Gastroesophageal sphincter (tissue), 4 donors: ENCODE measurements around the gene GATA6. TPM values are rescaled to one million over a fixed set of nuclear protein-coding genes. Genes with fewer than 3 reads are reported as not detected.

Experiments
- ATAC-seq: fragments of 150-250 bp; one replicate; pipeline ENCODE4 v1.9.1; 2016; ENCODE audit warnings: mild to moderate bottlenecking, moderate library complexity
- H3K27ac ChIP-seq, 4 donors: fragments of 200-600 bp; sonication (generic) in 3 of 4; 1 replicate in 3 of 4; 2 replicates in 1 of 4; pipeline ENCODE4 v1.5.1; 2016 to 2019
- H3K27me3 ChIP-seq: fragments of 200-600 bp; sonication (generic); one replicate; pipeline ENCODE4 v1.5.1; 2019
- H3K36me3 ChIP-seq, 2 donors: fragments of 200-600 bp; sonication (generic); one replicate each; pipeline ENCODE4 v1.5.1; 2019; ENCODE audit warnings: control low read depth in 1 of 2
- H3K4me1 ChIP-seq, 3 donors: fragments of 200-600 bp; sonication (generic); 1 replicate in 2 of 3; 2 replicates in 1 of 3; pipeline ENCODE4 v1.5.1; 2016 to 2019; ENCODE audit warnings: control low read depth in 2 of 3
- H3K4me3 ChIP-seq, 2 donors: fragments of 200-600 bp; sonication (generic); one replicate each; pipeline ENCODE4 v1.5.1; 2019; ENCODE audit warnings: mild to moderate bottlenecking in 1 of 2, moderate library complexity in 1 of 2
- H3K9me3 ChIP-seq, 3 donors: fragments of 200-600 bp; sonication (generic); one replicate each; pipeline ENCODE4 v1.5.1; 2017 to 2019; ENCODE audit warnings: control low read depth in 2 of 3
- EP300 ChIP-seq: sonication (generic); formaldehyde crosslinking; IDR thresholded peaks from one replicate; pipeline ENCODE4 v1.6.1; 2017; ENCODE audit warnings: antibody characterized with exemption, mild to moderate bottlenecking
- POLR2A ChIP-seq, 2 donors: fragments of 450-650 bp; IDR thresholded peaks; one replicate each; pipeline ENCODE4 v1.6.1; 2017; ENCODE audit warnings: antibody characterized with exemption in 2 of 2, mild to moderate bottlenecking in 2 of 2, moderate library complexity in 1 of 2
- POLR2AphosphoS5 ChIP-seq: sonication (generic); formaldehyde crosslinking; IDR thresholded peaks from one replicate; pipeline ENCODE4 v1.6.1; 2017; ENCODE audit warnings: antibody characterized with exemption
- WGBS, 2 donors: methylation state at CpG; one replicate each; pipeline ENCODE4 v1.1.5; 2018; ENCODE audit warnings: low coverage in 1 of 2; 5-methylcytosine and 5-hydroxymethylcytosine counted together
- total RNA-seq, 4 donors: library from RNA; depleted of rRNA; stranded (reverse); fragments of >200 nt; gene quantifications; one replicate each; pipeline ENCODE4 v1.1.0, GENCODE V29; 2016
- TF ChIP-seq, protein P1 (sequence below), 4 experiments: fragments of 200-600 bp in 2 of 4; fragments of 450-650 bp in 2 of 4; sonication (generic) in 1 of 4; IDR thresholded peaks; one replicate each; pipeline ENCODE4 v1.5.1; 2017 to 2019; ENCODE audit warnings: antibody characterized with exemption in 4 of 4, mild to moderate bottlenecking in 2 of 4, moderate library complexity in 2 of 4

GATA6 gene
- total RNA-seq, 4 donors from 2014 or later = 7.5 to 12.4 (median 9.5) TPM

DNA sequence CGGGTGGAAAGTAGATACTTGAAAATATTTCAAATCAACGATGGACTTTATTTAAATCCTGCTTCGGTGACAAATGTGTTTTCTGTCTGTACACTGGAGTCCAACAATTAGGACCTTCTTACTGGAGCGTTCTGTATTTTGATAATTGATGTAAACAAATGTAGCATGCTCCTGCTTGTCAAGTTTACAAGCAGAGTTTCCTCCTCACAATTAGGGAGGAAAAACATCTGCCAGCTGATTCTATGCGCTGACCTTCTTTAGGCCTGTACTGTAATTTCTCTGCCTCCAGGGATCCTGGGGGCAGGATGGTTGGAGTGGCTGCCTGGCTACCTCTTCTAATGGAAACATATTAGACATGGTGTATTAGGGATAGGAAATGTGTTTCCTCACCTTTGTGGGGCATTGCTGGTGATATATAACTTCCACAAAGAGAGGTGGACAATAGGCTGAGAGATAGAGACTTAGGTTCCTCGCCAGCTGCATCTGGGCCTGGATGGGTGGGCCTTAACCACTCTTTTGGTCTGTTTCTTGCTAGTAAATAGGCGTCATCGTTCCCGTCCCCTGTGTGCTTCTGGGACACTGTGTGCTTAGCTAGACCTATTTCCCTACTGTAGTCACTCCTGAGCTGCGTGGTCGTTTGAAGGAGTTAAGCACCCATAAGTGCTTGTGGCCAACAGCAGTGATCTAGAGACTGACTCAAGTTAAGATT is 19.3 kb downstream of the GATA6 start:
- Histone ChIP-seq H3K4me3 (no peak overlapping the region), H3K36me3 (peaks cover 0 to 18% of the 10 kb centered on the region in 2 donors), H3K27ac (peak overlapping the region; percentile 20 to 77 (median 67)), H3K27me3 (no peaks in the 10 kb centered on the region), H3K4me1 (peaks cover 0 to 36% (median 0%) of the 10 kb centered on the region in 3 donors), H3K9me3 (no peaks in the 10 kb centered on the region)
- no peak for TF ChIP-seq POLR2AphosphoS5
- ATAC-seq = peak; percentile 34
- WGBS, 2 donors = 60 to 62% methylated on average over 10 to 11 of the region's 11 CpGs

DNA sequence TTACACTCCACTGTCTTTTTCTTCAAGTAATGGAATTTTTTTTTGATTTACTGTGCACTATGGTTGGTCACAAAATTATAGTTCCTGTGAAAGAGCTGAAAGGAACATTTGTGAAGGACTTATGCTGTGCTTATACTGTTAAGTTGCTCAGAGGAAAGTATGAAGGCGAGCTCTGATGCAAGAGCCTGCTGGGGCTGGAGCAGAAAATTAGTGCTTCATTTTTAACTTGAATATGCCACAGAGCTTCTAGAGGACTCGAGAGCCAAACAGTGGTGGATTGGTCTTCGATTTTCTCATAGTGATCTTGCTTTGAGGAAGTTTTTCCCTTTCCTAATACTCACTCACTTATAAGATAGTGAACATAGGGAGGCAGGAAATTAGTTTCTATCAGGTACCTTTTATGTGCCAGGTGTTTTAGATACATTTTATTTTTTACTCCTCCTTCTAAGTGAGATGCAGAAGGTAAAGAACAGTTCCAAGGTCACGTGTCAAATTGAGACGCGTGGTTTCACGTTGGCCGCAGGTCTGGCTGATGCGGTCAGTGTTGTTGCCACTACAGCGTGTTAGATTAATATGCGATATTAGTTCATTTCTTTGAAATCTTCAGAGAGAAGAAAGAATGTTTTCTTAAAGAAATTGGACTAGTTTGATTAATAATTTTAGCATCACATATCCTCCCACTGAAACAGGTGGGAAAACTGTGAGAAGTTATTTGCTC is 20.2 kb downstream of the GATA6 start:
- Histone ChIP-seq H3K9me3 (no peaks in the 10 kb centered on the region), H3K4me1 (peaks cover 0 to 45% (median 0%) of the 10 kb centered on the region in 3 donors), H3K27me3 (peaks cover 3% of the 10 kb centered on the region), H3K27ac (peak overlapping the region; percentile 72 to 88 (median 76)), H3K36me3 (peaks cover 0 to 11% of the 10 kb centered on the region in 2 donors), H3K4me3 (no peak overlapping the region)
- ATAC-seq = no peak
- no peak for TF ChIP-seq POLR2AphosphoS5
- WGBS, 2 donors = 75 to 93% methylated on average over 11 of the region's 11 CpGs

DNA sequence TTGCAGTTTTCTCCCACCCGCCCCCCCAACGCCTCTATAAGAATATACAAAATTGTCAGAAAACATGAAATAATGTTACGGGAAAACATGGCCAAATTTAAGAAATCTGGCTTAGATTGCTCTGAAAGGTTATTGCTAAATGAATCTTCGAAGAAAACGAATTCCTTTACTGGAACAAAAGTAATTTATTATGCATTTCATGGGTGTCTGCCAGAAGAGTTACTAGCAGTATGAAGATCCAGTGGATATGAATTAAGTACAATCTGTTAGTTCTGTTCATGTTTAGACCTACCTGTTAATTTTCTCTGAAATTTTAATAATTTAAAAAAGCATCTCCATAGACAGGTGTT is 21.9 kb downstream of the GATA6 start:
- peaks cover 0 to 3% of the 10 kb centered on the region in 2 donors for H3K36me3 ChIP-seq
- peaks cover 0 to 46% (median 0%) of the 10 kb centered on the region in 3 donors for H3K4me1 ChIP-seq
- H3K27me3 ChIP-seq = peaks cover 3% of the 10 kb centered on the region
- H3K9me3 ChIP-seq = no peaks in the 10 kb centered on the region
- no peak for ATAC-seq
- TF ChIP-seq POLR2A (IDR thresholded peaks at IDR 0.05) (no peak), POLR2AphosphoS5 (peak; percentile 51), EP300 (no peak)
- WGBS, 2 donors = 24 to 71% methylated on average over 4 to 5 of the region's 5 CpGs
- H3K4me3 ChIP-seq = no peak overlapping the region
- peak overlapping the region; percentile 72 to 88 (median 76) for H3K27ac ChIP-seq

DNA sequence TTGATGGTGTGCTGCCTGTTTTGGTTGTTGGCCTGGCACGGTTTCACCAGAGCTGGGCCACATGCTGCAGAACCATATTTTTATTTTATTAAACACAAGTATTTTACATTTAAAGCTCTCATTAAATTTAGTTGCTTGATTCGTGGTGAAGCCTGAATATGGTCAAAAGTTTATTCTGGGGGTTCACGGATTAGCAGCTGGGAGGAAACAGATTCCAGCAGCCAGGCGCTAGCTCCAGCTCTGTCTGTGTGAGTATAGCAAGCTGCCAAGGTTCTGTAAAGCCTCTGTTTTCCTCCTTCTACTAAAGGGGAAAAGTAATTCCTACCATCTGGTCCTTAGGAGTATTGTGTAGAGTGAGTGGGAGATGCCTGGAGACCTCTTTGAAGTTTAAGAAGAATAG is 22.5 kb downstream of the GATA6 start:
- ATAC-seq = no peak
- 28 to 58% methylated on average over 4 of the region's 4 CpGs for WGBS, 2 donors
- Histone ChIP-seq H3K4me1 (peaks cover 0 to 46% (median 0%) of the 10 kb centered on the region in 3 donors), H3K27ac (peak overlapping the region; percentile 72 to 88 (median 76)), H3K36me3 (peaks cover 0 to 3% of the 10 kb centered on the region in 2 donors), H3K27me3 (peaks cover 3% of the 10 kb centered on the region), H3K4me3 (no peak overlapping the region), H3K9me3 (no peaks in the 10 kb centered on the region)
- TF ChIP-seq POLR2AphosphoS5 (no peak), EP300 (no peak), POLR2A (IDR thresholded peaks at IDR 0.05) (no peak)
- TF ChIP-seq, protein P1, sequence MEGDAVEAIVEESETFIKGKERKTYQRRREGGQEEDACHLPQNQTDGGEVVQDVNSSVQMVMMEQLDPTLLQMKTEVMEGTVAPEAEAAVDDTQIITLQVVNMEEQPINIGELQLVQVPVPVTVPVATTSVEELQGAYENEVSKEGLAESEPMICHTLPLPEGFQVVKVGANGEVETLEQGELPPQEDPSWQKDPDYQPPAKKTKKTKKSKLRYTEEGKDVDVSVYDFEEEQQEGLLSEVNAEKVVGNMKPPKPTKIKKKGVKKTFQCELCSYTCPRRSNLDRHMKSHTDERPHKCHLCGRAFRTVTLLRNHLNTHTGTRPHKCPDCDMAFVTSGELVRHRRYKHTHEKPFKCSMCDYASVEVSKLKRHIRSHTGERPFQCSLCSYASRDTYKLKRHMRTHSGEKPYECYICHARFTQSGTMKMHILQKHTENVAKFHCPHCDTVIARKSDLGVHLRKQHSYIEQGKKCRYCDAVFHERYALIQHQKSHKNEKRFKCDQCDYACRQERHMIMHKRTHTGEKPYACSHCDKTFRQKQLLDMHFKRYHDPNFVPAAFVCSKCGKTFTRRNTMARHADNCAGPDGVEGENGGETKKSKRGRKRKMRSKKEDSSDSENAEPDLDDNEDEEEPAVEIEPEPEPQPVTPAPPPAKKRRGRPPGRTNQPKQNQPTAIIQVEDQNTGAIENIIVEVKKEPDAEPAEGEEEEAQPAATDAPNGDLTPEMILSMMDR (IDR thresholded peaks at IDR 0.05) = no peak

DNA sequence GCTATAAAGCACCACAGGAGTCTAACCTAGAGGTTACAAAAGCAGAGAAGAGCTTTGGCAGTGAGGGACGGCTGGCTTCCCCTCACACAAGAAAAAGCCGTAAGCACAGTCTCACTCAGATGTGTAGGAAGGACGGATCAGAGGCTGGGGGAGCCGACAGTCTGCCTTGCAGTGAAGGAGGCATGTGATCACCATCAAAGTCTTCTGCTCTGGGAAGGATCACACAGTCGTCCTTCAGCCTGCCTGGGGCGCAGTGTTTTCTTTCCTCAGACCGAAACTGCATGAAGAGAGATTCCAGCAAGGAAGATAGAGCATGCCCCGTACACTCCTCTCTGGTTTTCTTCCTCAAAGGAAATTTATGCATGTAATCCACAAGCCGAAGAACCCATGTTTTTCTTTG is 24.1 kb downstream of the GATA6 start:
- Histone ChIP-seq H3K27ac (peak overlapping the region in 3 of 4 donors; percentile 72 to 78 (median 77)), H3K36me3 (peaks cover 0 to 3% of the 10 kb centered on the region in 2 donors), H3K4me3 (peak overlapping the region in 1 of 2 donors; percentile 18), H3K4me1 (peaks cover 0 to 37% (median 0%) of the 10 kb centered on the region in 3 donors), H3K27me3 (peaks cover 3% of the 10 kb centered on the region), H3K9me3 (no peaks in the 10 kb centered on the region)
- no peak for TF ChIP-seq EP300
- TF ChIP-seq, protein P1 (IDR thresholded peaks at IDR 0.05) = no peak
- no peak for TF ChIP-seq POLR2AphosphoS5
- TF ChIP-seq POLR2A (IDR thresholded peaks at IDR 0.05) = no peak
- 24 to 63% methylated on average over 6 to 9 of the region's 9 CpGs for WGBS, 2 donors
- ATAC-seq = no peak

DNA sequence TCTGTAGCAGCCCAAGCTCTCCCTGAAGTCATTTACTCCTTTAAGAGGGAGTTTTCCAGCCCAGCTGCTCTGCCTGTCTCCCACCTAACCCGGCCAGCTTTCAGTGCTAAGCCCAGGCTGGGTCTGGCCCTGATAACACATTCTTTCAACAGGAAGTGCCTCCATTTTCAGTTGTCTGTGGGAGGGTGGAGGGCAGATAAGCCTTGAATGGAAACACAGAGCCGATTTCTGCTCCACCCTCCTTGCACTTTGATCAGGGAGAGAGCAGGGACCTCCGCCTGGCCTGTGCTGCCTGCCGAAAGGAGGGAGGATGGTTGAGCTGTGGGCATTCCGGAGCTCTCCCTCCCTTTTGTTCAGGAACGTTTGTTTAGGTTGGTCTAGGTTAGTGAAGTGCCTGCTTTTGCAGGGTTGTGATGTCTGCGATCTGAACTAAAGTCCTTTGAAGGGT is 24.8 kb downstream of the GATA6 start:
- Histone ChIP-seq H3K27ac (peak overlapping the region in 3 of 4 donors; percentile 53 to 77 (median 72)), H3K27me3 (peaks cover 3% of the 10 kb centered on the region), H3K36me3 (peaks cover 0 to 3% of the 10 kb centered on the region in 2 donors), H3K9me3 (no peaks in the 10 kb centered on the region), H3K4me3 (no peak overlapping the region), H3K4me1 (peaks cover 0 to 37% (median 0%) of the 10 kb centered on the region in 3 donors)
- no peak for TF ChIP-seq POLR2AphosphoS5
- TF ChIP-seq POLR2A (IDR thresholded peaks at IDR 0.05) = no peak
- TF ChIP-seq EP300 = no peak
- TF ChIP-seq, protein P1 (IDR thresholded peaks at IDR 0.05) = no peak
- 32 to 41% methylated on average over 2 to 6 of the region's 7 CpGs for WGBS, 2 donors
- no peak for ATAC-seq
